Activated CD8-positive, alpha-beta memory T cell treated with anti-CD3 and anti-CD28 coated beads, Interleukin-2, amount 10 ng/mL, durations not matched to agents 7 days and 5 days (primary cell): Measurements from ENCODE around the gene THAP4. TPM values are rescaled to one million over a fixed set of nuclear protein-coding genes. Genes with fewer than 3 reads are reported as not detected.

Source experiments
- ATAC-seq: fragments of 150-1000 bp; cut with Tn5 transposase; one replicate; pipeline ENCODE4 v1.10.0; 2021; ENCODE audit warnings: moderate library complexity
- CTCF ChIA-PET: fragments of 350-600 bp; sonication (Branson Sonifier 250); formaldehyde crosslinking; loops from one replicate; lab custom pipeline; 2021; ENCODE audit warnings: antibody characterized with exemption; lab: Charles Lee
- DNase-seq: peaks from one replicate; pipeline ENCODE4 v3.0.0-alpha.2; 2020
- H3K27ac Mint-ChIP-seq: one replicate; pipeline ENCODE4 v1.8.0; 2021; ENCODE audit warnings: mild to moderate bottlenecking, mixed read lengths
- H3K27me3 Mint-ChIP-seq: one replicate; pipeline ENCODE4 v1.8.0; 2021; ENCODE audit warnings: mixed read lengths
- H3K36me3 Mint-ChIP-seq: one replicate; pipeline ENCODE4 v1.8.0; 2021; ENCODE audit warnings: mild to moderate bottlenecking, mixed read lengths
- H3K4me1 Mint-ChIP-seq: one replicate; pipeline ENCODE4 v1.8.0; 2021; ENCODE audit warnings: mixed read lengths
- H3K4me3 Mint-ChIP-seq: one replicate; pipeline ENCODE4 v1.8.0; 2021; ENCODE audit warnings: mild to moderate bottlenecking, moderate library complexity, mixed read lengths
- H3K9me3 Mint-ChIP-seq: one replicate; pipeline ENCODE4 v1.8.0; 2022; ENCODE audit warnings: low read depth, mixed read lengths
- total RNA-seq, 2 experiments: library from RNA; stranded (reverse); gene quantifications; one replicate each; pipeline ENCODE4 v1.2.3, GENCODE V29; 2021

THAP4 gene
- 10 to 100 TPM; 38.1 to 39.3 TPM for total RNA-seq

- peaks cover 24% of the 10 kb centered on the region for H3K36me3 Mint-ChIP-seq
- H3K27me3 Mint-ChIP-seq: no peaks in the 10 kb centered on the region
- CTCF ChIA-PET: interaction anchor here (0.6 to 1.2 kb wide), 4 partner anchors 19 to 66 kb away, joined by 3 to 5 read pairs (median 3); partner anchors contain the start of gene ING5
- ATAC-seq (peak; percentile 75), DNase-seq (peak; percentile 83)
- H3K4me1 Mint-ChIP-seq: peaks cover 52% of the 10 kb centered on the region
- H3K9me3 Mint-ChIP-seq: peaks cover 5% of the 10 kb centered on the region
- peak within 1 kb of the TSS; percentile 93 for H3K27ac Mint-ChIP-seq
- peak within 1 kb of the TSS; percentile 95 for H3K4me3 Mint-ChIP-seq
These were observed at the start of gene THAP4, which contains the start of gene ATG4B for GRCh38 chr2:241637018-241637794. THAP4 (minus strand) TSS chr2:241637158; CDS start chr2:241637017, 141 bp downstream. ATG4B (plus strand) TSS chr2:241637693; CDS start chr2:241637715, 22 bp downstream.

GRCh38 chr2:241686324-241686649, 49.3 kb upstream of the THAP4 start:
- Mint-ChIP-seq H3K9me3 (no peaks in the 10 kb centered on the region), H3K27ac (peak overlapping the region; percentile 90), H3K4me3 (peak overlapping the region; percentile 94), H3K27me3 (no peaks in the 10 kb centered on the region), H3K36me3 (peaks cover 32% of the 10 kb centered on the region), H3K4me1 (peaks cover 36% of the 10 kb centered on the region)
- ATAC-seq (peak; percentile 10), DNase-seq (no peak)
- CTCF ChIA-PET: interaction anchor here (1.0 to 7.7 kb wide), 3 partner anchors 15 to 192 kb away, joined by 4 to 78 read pairs (median 6); partner anchors contain the start of gene ING5

DNA sequence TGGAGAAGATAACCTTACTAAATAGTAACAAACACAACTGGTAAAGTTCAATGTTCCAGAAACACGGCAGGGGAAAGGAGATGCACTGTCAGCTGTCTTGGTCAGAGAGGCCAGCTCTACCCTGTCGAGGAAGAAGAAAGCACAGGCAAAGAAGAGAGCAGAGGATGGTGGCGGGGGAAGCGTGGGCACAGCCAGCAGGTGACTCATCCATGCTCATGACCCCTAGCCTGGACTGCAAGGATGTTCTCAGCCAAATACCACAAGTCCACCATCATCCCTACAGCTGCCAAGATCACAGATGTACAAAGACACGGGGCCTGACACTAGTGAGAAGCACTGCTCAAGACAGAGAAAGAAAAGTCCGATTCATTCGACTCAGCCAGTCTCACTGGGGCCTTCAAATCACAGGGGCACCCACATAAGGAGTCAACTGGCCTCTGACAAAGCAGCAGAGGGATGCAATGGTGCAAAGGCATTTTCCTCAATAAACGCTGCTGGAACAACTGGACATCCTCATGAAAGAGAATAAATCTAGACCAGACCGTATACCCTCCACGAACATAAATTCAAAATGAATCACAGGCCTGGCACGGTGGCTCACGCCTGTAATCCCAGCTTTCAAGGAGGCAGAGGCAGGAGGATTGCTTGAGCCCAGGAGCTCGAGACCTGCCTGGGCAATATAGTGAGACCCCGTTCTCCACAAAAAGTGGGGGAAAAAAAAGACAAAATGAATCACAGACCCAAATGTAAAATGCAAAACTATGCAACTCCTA, 44.1 kb upstream of the THAP4 start:
- Mint-ChIP-seq H3K36me3 (peaks cover 52% of the 10 kb centered on the region), H3K4me1 (peaks cover 20% of the 10 kb centered on the region), H3K27ac (no peak overlapping the region), H3K9me3 (no peaks in the 10 kb centered on the region), H3K4me3 (no peak overlapping the region), H3K27me3 (no peaks in the 10 kb centered on the region)
- ATAC-seq (no peak), DNase-seq (no peak)
- CTCF ChIA-PET: no interaction called here

- CTCF ChIA-PET: no interaction called here
- no peak for ATAC-seq
- H3K27ac Mint-ChIP-seq: no peak overlapping the region
- no peaks in the 10 kb centered on the region for H3K9me3 Mint-ChIP-seq
- no peak overlapping the region for H3K4me3 Mint-ChIP-seq
- H3K27me3 Mint-ChIP-seq: no peaks in the 10 kb centered on the region
- DNase-seq: no peak
- peaks cover 13% of the 10 kb centered on the region for H3K4me1 Mint-ChIP-seq
- H3K36me3 Mint-ChIP-seq: peaks cover 47% of the 10 kb centered on the region
These were observed 43.1 kb upstream of the THAP4 start for GRCh38 chr2:241680044-241680443.

GRCh38 chr2:241678784-241679540, 42.0 kb upstream of the THAP4 start:
- H3K27me3 Mint-ChIP-seq: no peaks in the 10 kb centered on the region
- H3K4me3 Mint-ChIP-seq: no peak overlapping the region
- H3K9me3 Mint-ChIP-seq: no peaks in the 10 kb centered on the region
- DNase-seq: no peak
- no peak for ATAC-seq
- H3K27ac Mint-ChIP-seq: no peak overlapping the region
- peaks cover 11% of the 10 kb centered on the region for H3K4me1 Mint-ChIP-seq
- CTCF ChIA-PET: interaction anchor here (1.5 kb wide), 1 partner anchor 9 kb away, joined by 3 read pairs; no protein-coding TSS in a partner anchor
- H3K36me3 Mint-ChIP-seq: peaks cover 41% of the 10 kb centered on the region

- Mint-ChIP-seq H3K27me3 (no peaks in the 10 kb centered on the region), H3K36me3 (peaks cover 39% of the 10 kb centered on the region), H3K9me3 (no peaks in the 10 kb centered on the region), H3K4me3 (no peak overlapping the region), H3K4me1 (peaks cover 16% of the 10 kb centered on the region), H3K27ac (no peak overlapping the region)
- CTCF ChIA-PET: interaction anchor here (1.5 kb wide), 1 partner anchor 10 kb away, joined by 3 read pairs; no protein-coding TSS in a partner anchor
- DNase-seq (no peak), ATAC-seq (no peak)
These were observed 41.3 kb upstream of the THAP4 start for GRCh38 chr2:241678307-241678706.

- H3K27me3 Mint-ChIP-seq: no peaks in the 10 kb centered on the region
- H3K27ac Mint-ChIP-seq: no peak overlapping the region
- CTCF ChIA-PET: no interaction called here
- peaks cover 20% of the 10 kb centered on the region for H3K4me1 Mint-ChIP-seq
- DNase-seq (no peak), ATAC-seq (no peak)
- peaks cover 32% of the 10 kb centered on the region for H3K36me3 Mint-ChIP-seq
- no peaks in the 10 kb centered on the region for H3K9me3 Mint-ChIP-seq
- no peak overlapping the region for H3K4me3 Mint-ChIP-seq
These were observed 40.4 kb upstream of the THAP4 start for GRCh38 chr2:241677392-241677791.

- Mint-ChIP-seq H3K9me3 (no peaks in the 10 kb centered on the region), H3K36me3 (peaks cover 29% of the 10 kb centered on the region), H3K27ac (no peak overlapping the region), H3K27me3 (no peaks in the 10 kb centered on the region), H3K4me1 (peaks cover 18% of the 10 kb centered on the region), H3K4me3 (no peak overlapping the region)
- DNase-seq: no peak
- no peak for ATAC-seq
- CTCF ChIA-PET: no interaction called here
These were observed 39.7 kb upstream of the THAP4 start for GRCh38 chr2:241676665-241677064.

GRCh38 chr2:241675885-241676284, 38.9 kb upstream of the THAP4 start:
- no peak for DNase-seq
- Mint-ChIP-seq H3K27ac (no peak overlapping the region), H3K4me1 (peaks cover 18% of the 10 kb centered on the region), H3K9me3 (no peaks in the 10 kb centered on the region), H3K36me3 (peaks cover 25% of the 10 kb centered on the region), H3K27me3 (no peaks in the 10 kb centered on the region), H3K4me3 (no peak overlapping the region)
- CTCF ChIA-PET: interaction anchor here (0.6 kb wide), 1 partner anchor 9 kb away, joined by 3 read pairs; no protein-coding TSS in a partner anchor
- ATAC-seq: no peak

GRCh38 chr2:241673797-241674725, 37.1 kb upstream of the THAP4 start:
- H3K4me1 Mint-ChIP-seq: peaks cover 18% of the 10 kb centered on the region
- H3K27me3 Mint-ChIP-seq: no peaks in the 10 kb centered on the region
- ATAC-seq (no peak), DNase-seq (no peak)
- peaks cover 15% of the 10 kb centered on the region for H3K36me3 Mint-ChIP-seq
- CTCF ChIA-PET: no interaction called here
- peak overlapping the region; percentile 32 for H3K27ac Mint-ChIP-seq
- H3K4me3 Mint-ChIP-seq: no peak overlapping the region
- H3K9me3 Mint-ChIP-seq: no peaks in the 10 kb centered on the region

GRCh38 chr2:241673189-241673663, 36.3 kb upstream of the THAP4 start:
- CTCF ChIA-PET: no interaction called here
- no peaks in the 10 kb centered on the region for H3K9me3 Mint-ChIP-seq
- H3K27ac Mint-ChIP-seq: peak overlapping the region; percentile 45
- H3K27me3 Mint-ChIP-seq: no peaks in the 10 kb centered on the region
- peaks cover 18% of the 10 kb centered on the region for H3K4me1 Mint-ChIP-seq
- ATAC-seq (no peak), DNase-seq (no peak)
- H3K4me3 Mint-ChIP-seq: no peak overlapping the region
- H3K36me3 Mint-ChIP-seq: peaks cover 20% of the 10 kb centered on the region
